A673 (cell line): ENCODE results near the gene SEMA3A. TPM values are rescaled to one million over a fixed set of nuclear protein-coding genes. Genes with fewer than 3 reads are reported as not detected.

Source experiments
- BruUV-seq: library from RNA; stranded (reverse); fragments of 400-500 nt; replicated peaks from 2 replicates; lab custom pipeline; 2021; lab: Mats Ljungman, UMichigan
- CTCF ChIA-PET: fragments of 300-600 bp; sonication (Branson Sonifier 250); formaldehyde crosslinking; loops from one replicate; lab custom pipeline; 2022; ENCODE audit warnings: antibody characterized with exemption; lab: Charles Lee
- POLR2A ChIA-PET: fragments of 300-600 bp; sonication (Branson Sonifier 250); formaldehyde crosslinking; loops from one replicate; lab custom pipeline; 2022; ENCODE audit warnings: antibody characterized with exemption; ENCODE audit not compliant: low non-redundant PET; lab: Charles Lee
- DNase-seq: peaks from one replicate; pipeline ENCODE4 v3.0.0-alpha.2; 2015; ENCODE audit warnings: low spot score
- H3K27ac ChIP-seq: fragments of 200-600 bp; sonication (generic); 2 replicates; pipeline ENCODE4 v1.5.1; 2016; ENCODE audit warnings: mixed run types, low read depth, mild to moderate bottlenecking, mixed read lengths, antibody characterized with exemption, low read length; ENCODE audit not compliant: poor library complexity, severe bottlenecking
- H3K27me3 ChIP-seq: fragments of 200-600 bp; sonication (generic); replicated peaks from 2 replicates; pipeline ENCODE4 v1.6.1; 2017; ENCODE audit warnings: mixed run types, low read depth, mild to moderate bottlenecking, mixed read lengths, antibody characterized with exemption, low read length; ENCODE audit not compliant: insufficient read depth, poor library complexity
- H3K36me3 ChIP-seq: fragments of 200-600 bp; sonication (generic); 2 replicates; pipeline ENCODE4 v1.6.1; 2016; ENCODE audit warnings: mixed run types, mild to moderate bottlenecking, mixed read lengths, antibody characterized with exemption, low read length; ENCODE audit not compliant: insufficient read depth, poor library complexity, severe bottlenecking
- H3K4me1 ChIP-seq: fragments of 200-600 bp; sonication (generic); 2 replicates; pipeline ENCODE4 v1.6.1; 2017; ENCODE audit warnings: mixed run types, mild to moderate bottlenecking, mixed read lengths, antibody characterized with exemption, low read length; ENCODE audit not compliant: insufficient read depth, poor library complexity, severe bottlenecking
- H3K4me3 ChIP-seq: fragments of 200-600 bp; sonication (generic); 2 replicates; pipeline ENCODE4 v1.5.1; 2016; ENCODE audit warnings: low read depth, mixed run types, mild to moderate bottlenecking, mixed read lengths, low read length; ENCODE audit not compliant: poor library complexity, severe bottlenecking
- H3K9me3 ChIP-seq: fragments of 200-600 bp; sonication (generic); 2 replicates; pipeline ENCODE4 v1.6.1; 2016; ENCODE audit warnings: mixed run types, low read depth, mild to moderate bottlenecking, mixed read lengths, antibody characterized with exemption, low read length; ENCODE audit not compliant: poor library complexity, severe bottlenecking
- CTCF ChIP-seq: fragments of 300-800, 200-600 bp; sonication (generic); conservative IDR thresholded peaks from 2 replicates; pipeline ENCODE4 v1.5.1; 2017; ENCODE audit warnings: low read depth, mild to moderate bottlenecking, antibody characterized with exemption, low read length, moderate library complexity, mixed read lengths
- EZH2 ChIP-seq: fragments of 200-600 bp; sonication (generic); IDR thresholded peaks from 2 replicates; pipeline ENCODE4 v1.6.1; 2017; ENCODE audit warnings: borderline replicate concordance, low read depth, mild to moderate bottlenecking, mixed read lengths, antibody characterized with exemption, low read length; ENCODE audit not compliant: poor library complexity, severe bottlenecking
- intact Hi-C: fragments of 100-400 bp; cut with micrococcal nuclease; formaldehyde crosslinking; loops from one replicate; pipeline ENCODE4 v1.10.0; 2022; ENCODE audit not compliant: unreplicated experiment
- total RNA-seq: library from RNA; stranded (reverse); gene quantifications from 2 replicates; pipeline ENCODE4 v1.2.3, GENCODE V29; 2021

SEMA3A gene
- total RNA-seq, 1 experiment from 2014 or later: 22.8 TPM

DNA sequence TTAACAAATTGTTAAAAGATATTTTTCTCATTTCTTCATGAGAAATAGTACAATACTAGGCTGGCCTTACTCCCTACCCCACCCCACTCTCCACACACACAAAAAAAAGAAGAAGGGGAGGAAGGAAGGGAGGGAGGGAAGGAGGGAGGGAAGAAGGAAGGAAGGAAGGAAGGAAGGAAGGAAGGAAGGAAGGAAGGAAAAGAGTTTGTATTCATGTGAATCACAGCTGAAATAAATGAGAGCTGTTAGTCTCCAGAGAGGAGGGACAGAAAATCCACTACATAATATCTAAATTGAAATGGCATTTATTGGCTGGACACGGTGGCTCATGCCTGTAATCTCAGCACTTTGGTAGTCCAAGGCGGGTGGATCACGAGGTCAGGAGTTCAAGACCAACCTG is 57.8 kb downstream of the SEMA3A start:
- CTCF ChIA-PET: interaction anchor here (0.9 to 1.0 kb wide), 2 partner anchors 36 to 52 kb away, joined by 3 to 4 read pairs; no protein-coding TSS in a partner anchor
- POLR2A ChIA-PET: interaction anchor here (0.6 to 1.1 kb wide), 3 partner anchors 9 to 167 kb away, joined by 3 to 6 read pairs (median 3); no protein-coding TSS in a partner anchor
- BruUV-seq: no TSS peak

DNA sequence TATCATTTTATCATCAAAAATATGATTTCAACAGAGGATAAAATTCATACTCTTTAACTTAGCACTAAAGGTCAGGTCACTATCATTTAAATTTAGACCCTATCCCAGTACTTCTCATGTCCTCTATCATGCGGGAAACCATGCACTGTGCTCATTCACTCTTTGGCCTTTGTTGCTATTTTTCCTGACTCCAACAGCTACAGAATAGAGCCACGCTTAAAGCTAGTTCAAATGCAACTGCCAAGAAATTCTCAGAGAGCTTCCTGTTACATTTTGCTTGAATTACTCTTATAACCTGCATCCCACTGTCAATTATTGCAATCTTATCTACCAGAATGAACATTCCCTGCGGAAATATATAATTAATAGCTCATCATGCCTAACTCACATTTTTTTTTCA is 58.3 kb downstream of the SEMA3A start:
- H3K4me3 ChIP-seq: no peak overlapping the region
- DNase-seq: peak; percentile 93
- peak overlapping the region; percentile 94 for H3K27ac ChIP-seq
- H3K36me3 ChIP-seq: no peaks in the 10 kb centered on the region
- H3K9me3 ChIP-seq: no peaks in the 10 kb centered on the region
- POLR2A ChIA-PET: interaction anchor here (0.6 to 1.1 kb wide), 4 partner anchors 76 to 166 kb away, joined by 3 to 6 read pairs (median 5); no protein-coding TSS in a partner anchor
- TF ChIP-seq CTCF (no peak), EZH2 (no peak)
- H3K27me3 ChIP-seq: no peaks in the 10 kb centered on the region
- intact Hi-C loops: loop anchor here (1.0 to 10.0 kb wide), 4 partner anchors 66 to 886 kb away; no protein-coding TSS in a partner anchor
- BruUV-seq: no TSS peak
- H3K4me1 ChIP-seq: peaks cover 54% of the 10 kb centered on the region
- CTCF ChIA-PET: interaction anchor here (0.9 to 1.0 kb wide), 2 partner anchors 35 to 53 kb away, joined by 3 to 4 read pairs; no protein-coding TSS in a partner anchor

More for the DNA sequence above, 57.8 kb downstream of the SEMA3A start:
- peak; percentile 93 for DNase-seq
- Histone ChIP-seq H3K27me3 (no peaks in the 10 kb centered on the region), H3K36me3 (no peaks in the 10 kb centered on the region), H3K4me3 (no peak overlapping the region), H3K9me3 (no peaks in the 10 kb centered on the region), H3K4me1 (peaks cover 53% of the 10 kb centered on the region), H3K27ac (peak overlapping the region; percentile 94)
- intact Hi-C loops: loop anchor here (1.0 to 10.0 kb wide), 5 partner anchors 51 to 886 kb away; no protein-coding TSS in a partner anchor
- TF ChIP-seq EZH2: no peak
- no peak for TF ChIP-seq CTCF

GRCh38 chr7:84134169-84134568 is 60.4 kb downstream of the SEMA3A start:
- BruUV-seq: no TSS peak
- Histone ChIP-seq H3K4me1 (peaks cover 64% of the 10 kb centered on the region), H3K36me3 (no peaks in the 10 kb centered on the region), H3K27ac (peak overlapping the region; percentile 94), H3K27me3 (no peaks in the 10 kb centered on the region), H3K9me3 (no peaks in the 10 kb centered on the region), H3K4me3 (no peak overlapping the region)
- no peak for TF ChIP-seq EZH2
- no peak for TF ChIP-seq CTCF
- intact Hi-C loops: loop anchor here (10.0 kb wide), 1 partner anchor 89 kb away; no protein-coding TSS in a partner anchor
- ChIA-PET CTCF (no interaction called here), POLR2A (no interaction called here)
- DNase-seq: no peak
